ENCODE results near the gene DBN1.

DBN1 gene

GRCh38 chr5:177440990-177441780 is 32.2 kb downstream of the DBN1 start:
- no peak for DNase-seq

- DNase-seq: no peak
Measured at GRCh38 chr5:177440211-177440989, 33.0 kb downstream of the DBN1 start.

- no peak for DNase-seq
Measured at GRCh38 chr5:177439518-177440053, 33.8 kb downstream of the DBN1 start.

GRCh38 chr5:177438468-177438867 is 35.0 kb downstream of the DBN1 start:
- no peak for DNase-seq

- no peak for DNase-seq
Measured at GRCh38 chr5:177437623-177438022, 35.8 kb downstream of the DBN1 start.

GRCh38 chr5:177435847-177436536 is 37.4 kb downstream of the DBN1 start:
- no peak for DNase-seq

GRCh38 chr5:177434942-177435738 is 38.3 kb downstream of the DBN1 start:
- DNase-seq: no peak

- DNase-seq: no peak
Measured at GRCh38 chr5:177434437-177434836, 39.0 kb downstream of the DBN1 start.

GRCh38 chr5:177433658-177434217 is 39.7 kb downstream of the DBN1 start:
- no peak for DNase-seq

GRCh38 chr5:177432839-177433657 is 40.4 kb downstream of the DBN1 start:
- DNase-seq: no peak

- DNase-seq: no peak
Measured at GRCh38 chr5:177432143-177432838, 41.1 kb downstream of the DBN1 start.

GRCh38 chr5:177431317-177432142 is 41.9 kb downstream of the DBN1 start:
- no peak for DNase-seq

- DNase-seq: no peak
Measured at GRCh38 chr5:177430972-177431316, 42.5 kb downstream of the DBN1 start.

GRCh38 chr5:177430140-177430951 is 43.1 kb downstream of the DBN1 start:
- no peak for DNase-seq

GRCh38 chr5:177429248-177430040 is 44.0 kb downstream of the DBN1 start:
- no peak for DNase-seq

- DNase-seq: no peak
Measured at GRCh38 chr5:177428574-177429217, 44.7 kb downstream of the DBN1 start.

- no peak for DNase-seq
Measured at GRCh38 chr5:177427919-177428573, 45.4 kb downstream of the DBN1 start.

Data from NCI-H446 (cell line).